ENCODE measurements around the gene EDDM13.
A peak's percentile ranks its signal among the peaks of the same experiment; 100 is the strongest.
"Not testable (repeated sequence)": the region's sequence is repeated elsewhere in the genome, so short reads cannot be mapped to it uniquely, and the experiment has no call there.

EDDM13 gene

DNA sequence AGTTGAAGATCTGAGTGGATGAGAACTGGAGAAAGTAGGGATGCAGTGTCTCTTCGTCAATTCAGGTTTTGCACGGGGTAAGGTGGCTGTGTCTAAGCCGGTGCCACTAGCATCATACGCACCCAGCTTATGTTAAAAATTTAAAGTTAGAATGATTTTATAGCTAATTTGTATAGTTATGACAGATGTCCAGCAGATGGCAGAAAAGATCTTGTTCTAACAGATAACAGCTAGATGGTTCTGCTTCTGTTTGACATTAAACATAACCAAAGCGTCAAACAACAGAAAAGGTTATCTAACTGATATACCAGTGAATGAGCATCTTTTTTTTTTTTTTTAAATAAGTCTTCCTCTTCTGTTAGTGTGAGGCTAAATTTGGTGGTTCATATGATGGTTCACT, 18.8 kb upstream of the EDDM13 start:
- ChIA-PET CTCF (interaction anchor here (0.6 to 9.3 kb wide), 44 partner anchors 7 to 845 kb away, joined by 3 to 133 read pairs (median 6); partner anchors contain the start of genes EDDM13, GALP and ZSCAN5A), POLR2A (no interaction called here)
- TF ChIP-seq CTCF (IDR thresholded peaks at IDR 0.05; ENCODE audit: control extremely low read depth, extremely low read depth, low read depth, missing control alignments), result peak; percentile 48
- DNase-seq (ENCODE audit: extremely low spot score), result peak; percentile 45

DNA sequence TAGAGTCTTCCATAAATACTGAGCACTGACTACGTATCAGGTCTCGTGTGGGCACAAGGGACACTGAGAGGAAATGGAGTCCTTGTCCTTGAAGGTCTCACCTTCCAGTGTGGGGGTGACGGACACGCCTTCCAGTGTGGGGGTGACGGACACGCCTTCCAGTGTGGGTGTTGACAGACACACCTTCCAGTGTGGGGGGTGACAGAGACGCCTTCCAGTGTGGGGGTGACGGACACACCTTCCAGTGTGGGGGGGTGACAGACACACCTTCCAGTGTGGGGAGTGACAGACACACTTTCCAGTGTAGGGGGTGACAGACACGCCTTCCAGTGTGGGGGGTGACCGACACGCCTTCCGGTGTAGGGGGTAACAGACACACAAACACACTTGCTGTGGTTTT, 14.3 kb upstream of the EDDM13 start:
- POLR2A ChIA-PET, result no interaction called here
- DNase-seq (ENCODE audit: extremely low spot score), result no peak
- TF ChIP-seq CTCF (IDR thresholded peaks at IDR 0.05; ENCODE audit: control extremely low read depth, extremely low read depth, low read depth, missing control alignments), result no peak
- CTCF ChIA-PET, result interaction anchor here (3.3 to 9.3 kb wide), 2 partner anchors 75 to 76 kb away, joined by 26 to 133 read pairs; no protein-coding TSS in a partner anchor

- POLR2A ChIA-PET, result interaction anchor here (0.7 kb wide), 1 partner anchor 902 kb away, joined by 4 read pairs; no protein-coding TSS in a partner anchor
- CTCF ChIA-PET, result interaction anchor here (1.2 to 3.3 kb wide), 4 partner anchors 9 to 72 kb away, joined by 4 to 26 read pairs (median 12); no protein-coding TSS in a partner anchor
- no peak for DNase-seq (ENCODE audit: extremely low spot score)
- TF ChIP-seq CTCF (IDR thresholded peaks at IDR 0.05; ENCODE audit: control extremely low read depth, extremely low read depth, low read depth, missing control alignments), result no peak
Measured at GRCh38 chr19:56261145-56261544, 11.4 kb upstream of the EDDM13 start.

DNA sequence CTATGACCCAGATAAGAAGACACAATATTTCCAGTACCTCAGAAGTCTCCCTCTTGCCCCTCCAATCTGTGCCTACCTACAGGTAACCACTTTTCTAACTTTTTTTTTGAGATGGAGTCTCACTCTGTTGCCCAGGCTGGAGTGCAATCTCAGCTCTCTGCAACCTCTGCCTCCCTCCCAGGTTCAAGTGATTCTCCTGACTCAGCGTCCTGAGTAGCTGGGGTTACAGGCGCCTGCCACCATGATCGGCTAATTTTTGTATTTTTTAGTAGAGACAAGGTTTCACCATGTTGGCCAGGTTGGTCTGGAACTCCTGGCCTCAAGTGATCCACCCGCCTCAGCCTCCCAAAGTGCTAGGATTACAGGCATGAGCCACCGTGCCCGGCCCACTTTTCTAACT, 10.6 kb upstream of the EDDM13 start:
- POLR2A ChIA-PET; DNase-seq (ENCODE audit: extremely low spot score): not testable (repeated sequence)
- CTCF ChIA-PET, result interaction anchor here (1.9 to 2.9 kb wide), 2 partner anchors 9 to 10 kb away, joined by 5 to 20 read pairs; no protein-coding TSS in a partner anchor

- ChIA-PET CTCF (interaction anchor here (5.8 kb wide), 1 partner anchor 10 kb away, joined by 55 read pairs; no protein-coding TSS in a partner anchor), POLR2A (no interaction called here)
- TF ChIP-seq CTCF (IDR thresholded peaks at IDR 0.05; ENCODE audit: control extremely low read depth, extremely low read depth, low read depth, missing control alignments), result no peak
- no peak for DNase-seq (ENCODE audit: extremely low spot score)
Measured at GRCh38 chr19:56263319-56263718, 9.2 kb upstream of the EDDM13 start.

GRCh38 chr19:56266051-56266450, 6.5 kb upstream of the EDDM13 start:
- no peak for DNase-seq (ENCODE audit: extremely low spot score)
- no peak for TF ChIP-seq CTCF (IDR thresholded peaks at IDR 0.05; ENCODE audit: control extremely low read depth, extremely low read depth, low read depth, missing control alignments)
- ChIA-PET CTCF (interaction anchor here (1.5 to 5.8 kb wide), 5 partner anchors 8 to 68 kb away, joined by 5 to 55 read pairs (median 8); no protein-coding TSS in a partner anchor), POLR2A (no interaction called here)

DNA sequence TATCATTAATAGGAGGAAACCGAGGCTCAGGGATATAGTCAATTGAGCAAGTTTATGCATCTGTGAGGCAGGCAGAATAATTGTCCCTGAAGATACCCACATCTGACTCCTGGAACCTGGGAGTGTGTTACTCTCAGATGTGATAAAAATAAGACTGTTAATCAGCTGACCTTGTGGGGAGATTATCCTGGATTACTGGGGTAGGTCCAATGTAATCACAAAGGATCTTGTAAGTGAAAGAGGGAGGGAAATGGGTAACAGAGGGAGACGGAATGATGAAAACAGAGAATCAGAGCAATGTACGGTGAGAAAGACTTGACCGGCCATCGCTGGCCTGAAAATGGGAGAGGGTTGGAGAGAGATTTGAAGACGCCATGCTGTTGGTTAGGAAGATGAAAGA, 3.2 kb upstream of the EDDM13 start:
- CTCF ChIA-PET, result interaction anchor here (3.5 kb wide), 1 partner anchor 16 kb away, joined by 28 read pairs; no protein-coding TSS in a partner anchor
- no peak for DNase-seq (ENCODE audit: extremely low spot score)
- TF ChIP-seq CTCF (IDR thresholded peaks at IDR 0.05; ENCODE audit: control extremely low read depth, extremely low read depth, low read depth, missing control alignments), result no peak
- POLR2A ChIA-PET, result no interaction called here

All from GM10248 (cell line).